ENCODE measurements around the gene CPTP.

Gene CPTP

DNA sequence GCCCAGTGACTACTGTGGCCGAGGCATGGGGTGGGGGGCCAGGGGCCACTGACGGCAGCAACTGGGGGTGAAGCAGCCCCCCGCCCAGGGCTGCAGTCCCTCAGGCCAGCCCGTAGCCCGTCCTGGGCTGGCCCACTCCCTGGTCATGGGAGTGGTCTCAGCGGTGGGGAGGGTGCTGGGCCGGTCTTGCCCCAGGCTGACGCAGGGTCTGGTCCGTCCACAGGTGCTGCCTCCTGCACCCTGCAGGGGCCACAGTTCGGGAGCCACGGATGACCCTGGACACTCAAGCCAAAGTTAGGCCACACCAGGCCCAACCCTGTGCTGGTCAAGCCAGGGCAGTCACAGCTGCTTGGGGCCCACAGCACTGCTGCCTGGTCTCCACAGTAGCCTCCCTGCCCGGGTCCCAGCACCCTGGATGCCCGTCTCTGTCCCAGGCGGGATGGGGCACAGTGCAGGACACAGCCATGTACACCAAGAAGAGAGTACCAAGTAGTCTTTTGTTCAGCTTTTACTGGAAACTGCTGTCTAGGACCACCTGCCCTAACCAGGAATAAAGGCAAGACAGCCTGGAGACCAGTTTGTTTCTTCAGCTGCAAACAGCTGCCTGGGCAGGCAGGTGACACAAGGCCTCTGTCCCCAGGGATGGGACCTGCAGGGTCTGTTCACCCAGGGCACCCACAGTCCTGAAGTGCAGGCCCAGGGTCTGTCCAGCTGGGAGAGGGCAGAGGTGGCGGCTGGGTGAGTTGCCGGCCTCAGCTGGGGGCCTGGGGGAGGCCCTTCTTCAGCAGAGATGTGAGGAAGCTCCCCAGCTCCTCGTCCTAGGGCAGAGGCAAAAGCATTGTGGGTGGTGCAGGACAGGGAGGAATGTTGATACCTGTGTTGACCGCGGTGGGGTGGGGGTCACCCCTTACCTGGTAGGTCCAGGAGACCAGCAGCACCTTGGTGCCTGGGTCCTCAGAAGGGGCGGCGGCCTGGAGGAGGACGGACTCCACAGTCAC is 13.2 kb upstream of the CPTP start:
- no peak for DNase-seq (ENCODE audit: low read depth)
- H3K4me3 ChIP-seq (ENCODE audit: low read depth, low read length), result no peak overlapping the region
- TF ChIP-seq MYC (IDR thresholded peaks at IDR 0.05; ENCODE audit: low read depth, low read length) (no peak), POLR2A (IDR thresholded peaks at IDR 0.05; ENCODE audit: extremely low read depth, insufficient read length) (no peak)
- TF ChIP-seq, protein P1, sequence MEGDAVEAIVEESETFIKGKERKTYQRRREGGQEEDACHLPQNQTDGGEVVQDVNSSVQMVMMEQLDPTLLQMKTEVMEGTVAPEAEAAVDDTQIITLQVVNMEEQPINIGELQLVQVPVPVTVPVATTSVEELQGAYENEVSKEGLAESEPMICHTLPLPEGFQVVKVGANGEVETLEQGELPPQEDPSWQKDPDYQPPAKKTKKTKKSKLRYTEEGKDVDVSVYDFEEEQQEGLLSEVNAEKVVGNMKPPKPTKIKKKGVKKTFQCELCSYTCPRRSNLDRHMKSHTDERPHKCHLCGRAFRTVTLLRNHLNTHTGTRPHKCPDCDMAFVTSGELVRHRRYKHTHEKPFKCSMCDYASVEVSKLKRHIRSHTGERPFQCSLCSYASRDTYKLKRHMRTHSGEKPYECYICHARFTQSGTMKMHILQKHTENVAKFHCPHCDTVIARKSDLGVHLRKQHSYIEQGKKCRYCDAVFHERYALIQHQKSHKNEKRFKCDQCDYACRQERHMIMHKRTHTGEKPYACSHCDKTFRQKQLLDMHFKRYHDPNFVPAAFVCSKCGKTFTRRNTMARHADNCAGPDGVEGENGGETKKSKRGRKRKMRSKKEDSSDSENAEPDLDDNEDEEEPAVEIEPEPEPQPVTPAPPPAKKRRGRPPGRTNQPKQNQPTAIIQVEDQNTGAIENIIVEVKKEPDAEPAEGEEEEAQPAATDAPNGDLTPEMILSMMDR (IDR thresholded peaks at IDR 0.05; ENCODE audit: low read depth, low read length), result no peak
- TF ChIP-seq, protein P2, sequence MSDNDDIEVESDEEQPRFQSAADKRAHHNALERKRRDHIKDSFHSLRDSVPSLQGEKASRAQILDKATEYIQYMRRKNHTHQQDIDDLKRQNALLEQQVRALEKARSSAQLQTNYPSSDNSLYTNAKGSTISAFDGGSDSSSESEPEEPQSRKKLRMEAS (IDR thresholded peaks at IDR 0.05; ENCODE audit: low read depth, low read length), result no peak

DNA sequence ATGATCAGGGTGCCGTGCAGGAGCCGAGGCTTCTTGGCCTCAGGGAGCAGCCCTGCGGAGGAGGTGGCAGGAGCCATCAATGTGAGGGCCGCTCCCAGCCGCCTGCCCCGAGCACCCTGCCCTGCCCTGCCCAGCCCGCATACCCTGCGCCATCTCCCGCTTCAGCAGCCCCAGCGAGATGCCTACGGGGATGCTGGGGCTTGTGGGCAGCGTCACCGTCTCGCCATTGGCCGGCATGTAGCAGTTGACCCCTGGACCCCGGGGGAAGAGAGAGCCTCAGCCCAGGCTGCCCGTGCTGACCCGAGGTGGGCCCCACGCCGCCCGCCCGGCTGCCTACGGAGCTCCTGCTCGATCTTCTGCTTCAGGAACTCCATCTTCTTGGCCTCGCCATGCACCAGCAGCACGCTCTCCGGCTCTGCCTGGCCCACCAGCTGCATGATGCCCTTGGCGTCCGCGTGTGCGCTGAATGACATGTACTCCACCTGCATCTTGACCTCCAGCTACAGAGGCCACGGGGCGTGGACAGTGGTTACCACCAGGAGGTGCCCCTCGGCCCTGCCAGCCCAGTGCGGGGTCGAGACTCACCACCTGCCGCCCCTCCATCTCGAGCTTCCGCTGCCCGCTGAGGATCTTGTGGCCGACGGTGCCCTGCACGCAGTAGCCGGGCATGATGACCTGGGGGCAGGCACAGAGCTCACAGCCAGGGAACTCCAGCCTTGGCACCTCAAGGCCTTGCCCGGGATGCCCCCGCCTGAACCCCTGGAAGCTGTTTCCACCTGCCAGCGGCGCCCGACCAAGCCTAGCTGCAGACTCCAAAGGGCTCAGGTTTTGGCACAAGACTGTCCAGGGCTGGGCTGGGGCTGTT is 11.9 kb upstream of the CPTP start:
- no peak for DNase-seq (ENCODE audit: low read depth)
- TF ChIP-seq, protein P1 (IDR thresholded peaks at IDR 0.05; ENCODE audit: low read depth, low read length), result no peak
- H3K4me3 ChIP-seq (ENCODE audit: low read depth, low read length), result no peak overlapping the region

DNA sequence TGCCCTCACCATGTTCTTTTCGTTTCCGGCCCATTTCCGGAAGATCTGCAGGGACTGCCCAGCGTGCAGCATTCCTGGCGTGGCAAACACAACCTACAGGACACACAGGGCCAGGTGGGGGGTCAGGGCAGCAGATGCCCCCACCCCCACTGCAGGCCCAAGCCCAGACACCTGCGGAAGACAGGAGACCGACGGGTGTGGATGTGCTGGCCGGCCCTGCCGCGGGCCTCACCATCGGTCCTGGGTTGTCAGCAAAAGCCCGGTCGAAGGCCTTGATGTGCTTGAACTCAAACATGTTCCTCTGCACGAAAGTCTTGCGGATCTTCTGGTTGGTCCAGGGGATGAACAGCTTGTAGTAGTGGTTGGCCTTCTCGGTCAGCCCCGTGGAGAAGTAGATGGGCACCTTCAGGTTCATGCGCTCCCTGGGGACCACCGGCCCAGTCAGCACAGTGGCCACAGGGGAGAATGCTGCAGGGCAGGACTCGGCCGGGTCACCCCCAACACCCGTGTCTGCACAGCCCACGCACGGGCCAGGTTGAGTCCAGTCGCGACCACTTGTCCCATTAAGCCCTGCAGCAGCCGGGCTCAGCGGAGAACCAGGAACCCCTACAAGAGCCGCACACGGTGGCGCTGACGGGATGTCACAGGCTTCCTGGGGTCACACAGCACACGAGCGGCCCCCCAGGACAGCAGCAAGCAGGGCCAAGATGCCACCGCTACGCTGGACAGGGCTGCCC is 10.9 kb upstream of the CPTP start:
- H3K4me3 ChIP-seq (ENCODE audit: low read depth, low read length), result no peak overlapping the region
- TF ChIP-seq MYC (IDR thresholded peaks at IDR 0.05; ENCODE audit: low read depth, low read length), result no peak
- TF ChIP-seq POLR2A (IDR thresholded peaks at IDR 0.05; ENCODE audit: extremely low read depth, insufficient read length), result peak; percentile 6
- TF ChIP-seq, protein P2 (IDR thresholded peaks at IDR 0.05; ENCODE audit: low read depth, low read length), result no peak
- TF ChIP-seq, protein P1 (IDR thresholded peaks at IDR 0.05; ENCODE audit: low read depth, low read length), result no peak
- no peak for DNase-seq (ENCODE audit: low read depth)

DNA sequence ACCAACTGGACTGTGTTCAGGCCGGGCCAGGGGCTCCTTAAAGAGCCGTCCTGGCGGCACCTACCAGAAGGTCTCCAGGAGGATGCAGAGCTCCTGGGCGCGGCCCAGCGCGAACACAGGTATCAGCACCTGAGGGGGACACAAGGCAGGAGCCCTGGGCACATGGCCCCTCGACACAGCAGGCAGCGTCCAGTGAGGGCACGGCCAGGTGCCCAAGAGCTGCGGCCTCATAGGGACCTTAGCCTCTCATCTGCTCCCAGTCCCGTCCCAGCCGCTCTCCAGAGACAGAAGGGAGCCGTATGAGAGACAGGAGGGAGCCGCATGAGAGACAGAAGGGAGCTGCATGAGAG is 10.4 kb upstream of the CPTP start:
- no peak overlapping the region for H3K4me3 ChIP-seq (ENCODE audit: low read depth, low read length)
- TF ChIP-seq MYC (IDR thresholded peaks at IDR 0.05; ENCODE audit: low read depth, low read length) (no peak), POLR2A (IDR thresholded peaks at IDR 0.05; ENCODE audit: extremely low read depth, insufficient read length) (no peak)
- TF ChIP-seq, protein P2 (IDR thresholded peaks at IDR 0.05; ENCODE audit: low read depth, low read length), result no peak
- TF ChIP-seq, protein P1 (IDR thresholded peaks at IDR 0.05; ENCODE audit: low read depth, low read length), result no peak
- no peak for DNase-seq (ENCODE audit: low read depth)

DNA sequence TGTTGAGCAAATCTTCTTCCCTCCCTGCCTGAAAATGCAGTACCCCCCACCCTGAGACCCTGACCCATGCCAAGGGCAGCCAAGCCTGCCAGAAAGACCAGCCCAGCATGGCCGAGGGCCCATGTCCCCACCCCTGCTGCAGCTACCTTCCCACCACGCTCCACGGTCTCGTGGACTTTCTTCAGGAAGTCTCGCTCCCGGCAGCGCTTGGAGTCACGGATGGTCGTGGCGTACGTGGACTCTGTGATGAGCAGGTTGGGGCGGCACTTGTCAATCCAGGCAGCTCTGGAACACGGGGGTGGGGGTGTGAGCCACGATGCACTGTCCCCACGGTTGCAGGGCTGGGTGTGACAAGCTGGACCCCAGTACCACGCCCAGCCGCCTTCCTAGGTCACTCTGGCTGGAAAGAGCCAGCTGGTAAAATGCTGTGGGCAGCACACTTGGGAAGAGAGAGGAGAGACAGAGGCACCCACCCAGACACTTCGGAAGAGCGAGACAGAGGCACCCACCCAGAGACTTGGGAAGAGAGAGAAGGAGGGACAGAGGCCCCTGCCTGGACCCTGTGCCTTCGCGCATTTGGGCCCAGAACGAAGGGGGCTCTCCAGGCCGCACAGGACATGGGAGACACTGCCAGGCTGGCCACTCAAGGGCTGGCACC is 9.8 kb upstream of the CPTP start:
- TF ChIP-seq, protein P2 (IDR thresholded peaks at IDR 0.05; ENCODE audit: low read depth, low read length), result no peak
- TF ChIP-seq MYC (IDR thresholded peaks at IDR 0.05; ENCODE audit: low read depth, low read length), result no peak
- TF ChIP-seq, protein P1 (IDR thresholded peaks at IDR 0.05; ENCODE audit: low read depth, low read length), result no peak
- no peak for TF ChIP-seq POLR2A (IDR thresholded peaks at IDR 0.05; ENCODE audit: extremely low read depth, insufficient read length)
- no peak overlapping the region for H3K4me3 ChIP-seq (ENCODE audit: low read depth, low read length)

More for the DNA sequence above, 9.8 kb upstream of the CPTP start:
- no peak for DNase-seq (ENCODE audit: low read depth)
